Tibial nerve (tissue), 3 donors: Measurements from ENCODE around the gene RUNX3.

Source experiments
- POLR2A ChIP-seq, 2 donors: fragments of 450-650 bp; IDR thresholded peaks; one replicate each; pipeline ENCODE4 v1.6.1; 2017; ENCODE audit warnings: antibody characterized with exemption in 2 of 2, mild to moderate bottlenecking in 2 of 2, moderate library complexity in 2 of 2
- TF ChIP-seq, protein P1 (sequence below), 5 experiments: fragments of 200-600 bp in 3 of 5; fragments of 450-650 bp in 2 of 5; sonication (generic) in 3 of 5; IDR thresholded peaks; one replicate each; pipeline ENCODE4 v1.5.1; 2016 to 2019; ENCODE audit warnings: antibody characterized with exemption in 5 of 5, mild to moderate bottlenecking in 3 of 5, moderate library complexity in 2 of 5

DNA sequence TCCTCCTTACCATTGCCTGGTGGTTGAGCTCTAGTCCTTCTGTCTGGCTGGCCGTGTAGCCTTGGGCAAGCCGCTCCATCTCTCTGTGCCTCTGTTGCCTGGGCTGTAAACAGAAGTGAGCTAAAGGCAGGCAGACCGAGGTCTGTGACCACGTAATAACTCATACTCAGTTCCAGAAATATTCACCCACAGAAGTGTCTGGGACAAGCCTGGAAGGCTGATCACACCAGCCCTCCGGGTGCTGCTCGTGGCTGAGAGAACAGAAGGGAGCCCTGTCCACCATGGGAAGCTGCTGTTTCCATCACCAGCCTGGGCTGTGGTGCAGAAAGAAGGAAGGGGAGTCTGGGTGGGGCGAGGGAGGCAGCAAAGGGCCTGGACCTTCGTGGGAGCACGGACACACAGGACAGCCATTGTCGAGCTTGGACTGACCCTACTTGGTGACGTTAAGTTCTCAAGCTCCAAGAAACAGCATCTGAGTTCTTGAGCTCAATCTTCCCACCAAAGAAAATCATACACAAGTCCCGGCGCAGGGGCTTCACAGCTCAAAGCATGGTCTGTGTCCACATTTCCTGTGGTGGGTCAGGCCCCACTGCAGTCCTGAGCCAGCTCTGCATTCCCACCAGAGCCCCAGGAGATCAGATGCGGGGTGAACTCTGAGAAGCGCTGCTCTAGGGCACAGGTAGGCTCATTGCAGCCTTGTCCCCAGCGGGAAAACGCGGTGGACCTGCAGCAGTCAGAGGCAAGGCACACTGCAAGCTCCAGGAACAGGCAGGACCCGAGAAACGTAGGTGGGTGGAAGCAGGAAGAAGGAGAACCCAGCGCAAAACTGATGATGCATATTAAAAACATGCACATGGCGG is 61.8 kb downstream of the RUNX3 start:
- TF ChIP-seq POLR2A (IDR thresholded peaks at IDR 0.05), result no peak
- TF ChIP-seq, protein P1, sequence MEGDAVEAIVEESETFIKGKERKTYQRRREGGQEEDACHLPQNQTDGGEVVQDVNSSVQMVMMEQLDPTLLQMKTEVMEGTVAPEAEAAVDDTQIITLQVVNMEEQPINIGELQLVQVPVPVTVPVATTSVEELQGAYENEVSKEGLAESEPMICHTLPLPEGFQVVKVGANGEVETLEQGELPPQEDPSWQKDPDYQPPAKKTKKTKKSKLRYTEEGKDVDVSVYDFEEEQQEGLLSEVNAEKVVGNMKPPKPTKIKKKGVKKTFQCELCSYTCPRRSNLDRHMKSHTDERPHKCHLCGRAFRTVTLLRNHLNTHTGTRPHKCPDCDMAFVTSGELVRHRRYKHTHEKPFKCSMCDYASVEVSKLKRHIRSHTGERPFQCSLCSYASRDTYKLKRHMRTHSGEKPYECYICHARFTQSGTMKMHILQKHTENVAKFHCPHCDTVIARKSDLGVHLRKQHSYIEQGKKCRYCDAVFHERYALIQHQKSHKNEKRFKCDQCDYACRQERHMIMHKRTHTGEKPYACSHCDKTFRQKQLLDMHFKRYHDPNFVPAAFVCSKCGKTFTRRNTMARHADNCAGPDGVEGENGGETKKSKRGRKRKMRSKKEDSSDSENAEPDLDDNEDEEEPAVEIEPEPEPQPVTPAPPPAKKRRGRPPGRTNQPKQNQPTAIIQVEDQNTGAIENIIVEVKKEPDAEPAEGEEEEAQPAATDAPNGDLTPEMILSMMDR (IDR thresholded peaks at IDR 0.05), result no peak
